RWPE2 (cell line): ENCODE measurements around the gene HDAC8.
"Not testable (repeated sequence)": the region's sequence is repeated elsewhere in the genome, so short reads cannot be mapped to it uniquely, and the experiment has no call there.

Source experiments
- ATAC-seq: fragments of 200-7000 bp; cut with Tn5 transposase; 3 replicates; pipeline ENCODE4 v1.9.1; 2021; ENCODE audit warnings: low read depth
- DNase-seq: peaks from one replicate; pipeline ENCODE4 v3.0.0-alpha.2; 2020; ENCODE audit warnings: low spot score
- H3K27ac ChIP-seq: fragments of 450-650 bp; 2 replicates; pipeline ENCODE4 v1.5.1; 2017; ENCODE audit warnings: mild to moderate bottlenecking; ENCODE audit not compliant: poor library complexity, severe bottlenecking
- H3K27me3 ChIP-seq: fragments of 250-450 bp; sonication (Bioruptor Pico); 2 replicates; pipeline ENCODE4 v1.5.1; 2021; ENCODE audit warnings: mild to moderate bottlenecking, moderate library complexity; ENCODE audit not compliant: insufficient read depth, poor library complexity, severe bottlenecking
- H3K36me3 ChIP-seq: fragments of 250-450 bp; sonication (Bioruptor Pico); 2 replicates; pipeline ENCODE4 v1.5.1; 2020; ENCODE audit warnings: low read depth, mild to moderate bottlenecking, moderate library complexity
- H3K4me1 ChIP-seq: fragments of 250-450 bp; sonication (Bioruptor Pico); 2 replicates; pipeline ENCODE4 v1.5.1; 2021; ENCODE audit warnings: mild to moderate bottlenecking, moderate library complexity; ENCODE audit not compliant: insufficient read depth, poor library complexity, severe bottlenecking
- H3K4me3 ChIP-seq: fragments of 250-450 bp; sonication (Bioruptor Pico); 2 replicates; pipeline ENCODE4 v1.5.1; 2021; ENCODE audit warnings: mild to moderate bottlenecking, moderate library complexity; ENCODE audit not compliant: severe bottlenecking
- H3K9me3 ChIP-seq: fragments of 250-450 bp; sonication (Bioruptor Pico); 2 replicates; pipeline ENCODE4 v1.5.1; 2021; ENCODE audit warnings: mild to moderate bottlenecking, moderate library complexity; ENCODE audit not compliant: severe bottlenecking
- CTCF ChIP-seq: fragments of 450-650 bp; IDR thresholded peaks from one replicate; pipeline ENCODE4 v1.5.1; 2017; ENCODE audit warnings: mild to moderate bottlenecking, moderate library complexity; ENCODE audit not compliant: poor library complexity, severe bottlenecking

HDAC8 gene

GRCh38 chrX:72340041-72340440, 232.6 kb downstream of the HDAC8 start:
- no peaks in the 10 kb centered on the region for H3K36me3 ChIP-seq
- H3K9me3 ChIP-seq, result no peaks in the 10 kb centered on the region
- no peak for DNase-seq
- H3K4me1 ChIP-seq, result no peaks in the 10 kb centered on the region
- no peak for ATAC-seq
- no peak overlapping the region for H3K27ac ChIP-seq
- no peaks in the 10 kb centered on the region for H3K27me3 ChIP-seq
- H3K4me3 ChIP-seq, result no peak overlapping the region
- TF ChIP-seq CTCF, result no peak

- DNase-seq, result no peak
These were observed 242.5 kb downstream of the HDAC8 start for GRCh38 chrX:72330131-72330530.

GRCh38 chrX:72326605-72327300, 245.9 kb downstream of the HDAC8 start:
- no peaks in the 10 kb centered on the region for H3K9me3 ChIP-seq
- H3K27ac ChIP-seq, result no peak overlapping the region
- no peaks in the 10 kb centered on the region for H3K36me3 ChIP-seq
- H3K4me1 ChIP-seq, result no peaks in the 10 kb centered on the region
- DNase-seq, result no peak
- TF ChIP-seq CTCF, result no peak
- H3K4me3 ChIP-seq, result no peak overlapping the region
- H3K27me3 ChIP-seq, result no peaks in the 10 kb centered on the region
- ATAC-seq, result no peak

More at GRCh38 chrX:72330131-72330530, 242.5 kb downstream of the HDAC8 start:
- Histone ChIP-seq H3K27ac (no peak overlapping the region), H3K4me3 (no peak overlapping the region), H3K36me3 (no peaks in the 10 kb centered on the region), H3K4me1 (no peaks in the 10 kb centered on the region), H3K27me3 (no peaks in the 10 kb centered on the region), H3K9me3 (no peaks in the 10 kb centered on the region)
- TF ChIP-seq CTCF, result no peak
- no peak for ATAC-seq

GRCh38 chrX:72319651-72320050, 253.0 kb downstream of the HDAC8 start:
- H3K27ac ChIP-seq, H3K4me3 ChIP-seq, DNase-seq, H3K27me3 ChIP-seq, H3K9me3 ChIP-seq, H3K4me1 ChIP-seq, ATAC-seq, H3K36me3 ChIP-seq: not testable (repeated sequence)

- H3K27ac ChIP-seq, result no peak overlapping the region
- ATAC-seq (no peak), DNase-seq (no peak)
- no peaks in the 10 kb centered on the region for H3K9me3 ChIP-seq
- H3K4me1 ChIP-seq, result no peaks in the 10 kb centered on the region
- H3K36me3 ChIP-seq, result no peaks in the 10 kb centered on the region
- H3K4me3 ChIP-seq, result no peak overlapping the region
- no peak for TF ChIP-seq CTCF
- H3K27me3 ChIP-seq, result no peaks in the 10 kb centered on the region
These were observed 255.5 kb downstream of the HDAC8 start for GRCh38 chrX:72317139-72317538.
